IMR-90 (cell line): ENCODE data around the gene CCDC51. TPM values are rescaled to one million over a fixed set of nuclear protein-coding genes. Genes with fewer than 3 reads are reported as not detected.

ENCODE experiments used
- ATAC-seq: fragments of 200-7000 bp; cut with Tn5 transposase; 2 replicates; pipeline ENCODE4 v1.9.1; 2020; ENCODE audit warnings: low read depth, mild to moderate bottlenecking, moderate library complexity
- BruUV-seq: library from RNA; stranded (reverse); fragments of 400-500 nt; replicated peaks from 2 replicates; lab custom pipeline; 2021; lab: Mats Ljungman, UMichigan
- CTCF ChIA-PET: fragments of 300-600 bp; formaldehyde crosslinking; extraction: SDS; loops from one replicate; lab custom pipeline; 2021; ENCODE audit warnings: antibody characterized with exemption; lab: Yijun Ruan, JAX
- POLR2A ChIA-PET: fragments of 300-600 bp; sonication (Branson Sonifier 250); formaldehyde crosslinking; loops from one replicate; lab custom pipeline; 2022; ENCODE audit warnings: antibody characterized with exemption; ENCODE audit not compliant: unreplicated experiment; lab: Charles Lee
- DNase-seq: peaks from one replicate; pipeline ENCODE4 v3.0.0; 2013
- H2AFZ ChIP-seq: replicated peaks from 2 replicates; pipeline ENCODE3; 2013; ENCODE audit warnings: low read length, mild to moderate bottlenecking; ENCODE audit not compliant: poor library complexity
- H2AK5ac ChIP-seq: 2 replicates; pipeline ENCODE4 v1.6.1; 2013; ENCODE audit warnings: low read depth, low read length, inconsistent platforms
- H2AK9ac ChIP-seq: replicated peaks from 2 replicates; pipeline ENCODE3; 2013; ENCODE audit warnings: mild to moderate bottlenecking, low read depth, low read length, moderate library complexity; ENCODE audit not compliant: poor library complexity
- H2BK120ac ChIP-seq: 2 replicates; pipeline ENCODE4 v1.6.1; 2013; ENCODE audit warnings: low read depth, low read length, inconsistent platforms
- H2BK15ac ChIP-seq: 3 replicates; pipeline ENCODE4 v1.6.1; 2013; ENCODE audit warnings: low read depth, low read length, inconsistent platforms
- H2BK20ac ChIP-seq: 2 replicates; pipeline ENCODE4 v1.6.1; 2013; ENCODE audit warnings: low read depth, mild to moderate bottlenecking, inconsistent platforms, low read length, moderate library complexity
- H2BK5ac ChIP-seq: 2 replicates; pipeline ENCODE4 v1.6.1; 2013; ENCODE audit warnings: mild to moderate bottlenecking, low read depth, low read length, inconsistent platforms; ENCODE audit not compliant: poor library complexity, severe bottlenecking
- H3K14ac ChIP-seq: replicated peaks from 2 replicates; pipeline ENCODE4 v1.6.1; 2013; ENCODE audit warnings: low read depth, low read length, inconsistent platforms
- H3K18ac ChIP-seq: 2 replicates; pipeline ENCODE4 v1.6.1; 2013; ENCODE audit warnings: low read depth, low read length, control low read depth
- H3K23ac ChIP-seq: 2 replicates; pipeline ENCODE4 v1.6.1; 2013; ENCODE audit warnings: low read depth, low read length, inconsistent platforms
- H3K27ac ChIP-seq: 2 replicates; pipeline ENCODE4 v1.5.1; 2013; ENCODE audit warnings: mild to moderate bottlenecking, control low read depth, low read length; ENCODE audit not compliant: insufficient read depth
- H3K27me3 ChIP-seq: 2 replicates; pipeline ENCODE4 v1.6.1; 2013; ENCODE audit warnings: low read length; ENCODE audit not compliant: control insufficient read depth, insufficient read depth
- H3K36me3 ChIP-seq: 2 replicates; pipeline ENCODE4 v1.6.1; 2013; ENCODE audit warnings: low read length, mixed read lengths; ENCODE audit not compliant: control insufficient read depth, insufficient read depth
- H3K4ac ChIP-seq: 2 replicates; pipeline ENCODE4 v1.6.1; 2013; ENCODE audit warnings: low read depth, low read length, inconsistent platforms
- H3K4me1 ChIP-seq: 2 replicates; pipeline ENCODE4 v1.6.1; 2013; ENCODE audit warnings: low read length, mixed read lengths; ENCODE audit not compliant: control insufficient read depth, insufficient read depth
- H3K4me2 ChIP-seq: 2 replicates; pipeline ENCODE4 v1.6.1; 2013; ENCODE audit warnings: low read depth, mild to moderate bottlenecking, control low read depth, low read length, moderate library complexity
- H3K4me3 ChIP-seq: 2 replicates; pipeline ENCODE4 v1.5.1; 2013; ENCODE audit warnings: low read depth, mild to moderate bottlenecking, control low read depth, low read length, moderate library complexity; ENCODE audit not compliant: insufficient read depth
- H3K56ac ChIP-seq: 2 replicates; pipeline ENCODE4 v1.6.1; 2013; ENCODE audit warnings: low read length, inconsistent platforms; ENCODE audit not compliant: insufficient read depth; ENCODE audit errors: extremely low read depth
- H3K79me1 ChIP-seq, 2 experiments: 2 replicates each; pipeline ENCODE4 v1.6.1; 2013; ENCODE audit warnings: low read length in 2 of 2, inconsistent platforms in 1 of 2, low read depth in 1 of 2
- H3K9ac ChIP-seq: 2 replicates; pipeline ENCODE4 v1.6.1; 2013; ENCODE audit warnings: low read depth, low read length, control low read depth
- H3K9me1 ChIP-seq: 2 replicates; pipeline ENCODE4 v1.6.1; 2013; ENCODE audit warnings: low read length, inconsistent platforms; ENCODE audit not compliant: insufficient read depth
- H3K9me3 ChIP-seq: 2 replicates; pipeline ENCODE4 v1.6.1; 2013; ENCODE audit warnings: low read length; ENCODE audit not compliant: control insufficient read depth, insufficient read depth
- H4K20me1 ChIP-seq: 2 replicates; pipeline ENCODE4 v1.6.1; 2013; ENCODE audit warnings: low read length, inconsistent platforms; ENCODE audit not compliant: insufficient read depth
- H4K5ac ChIP-seq: 2 replicates; pipeline ENCODE4 v1.6.1; 2013; ENCODE audit warnings: mild to moderate bottlenecking, low read depth, low read length, control low read depth
- H4K8ac ChIP-seq, 2 experiments: 2 replicates each; pipeline ENCODE4 v1.6.1; 2013; ENCODE audit warnings: low read depth in 2 of 2, low read length in 2 of 2, control low read depth in 1 of 2, inconsistent platforms in 1 of 2
- H4K91ac ChIP-seq: 2 replicates; pipeline ENCODE4 v1.6.1; 2013; ENCODE audit warnings: low read depth, low read length, inconsistent platforms; ENCODE audit not compliant: insufficient read depth
- CEBPB ChIP-seq: IDR thresholded peaks from 2 replicates; pipeline ENCODE4 v1.6.1; 2012; ENCODE audit warnings: low read depth, low read length, improper control_type of control experiment
- CHD1 ChIP-seq: IDR thresholded peaks from 2 replicates; pipeline ENCODE4 v1.6.1; 2012; ENCODE audit warnings: low read depth, low read length, improper control_type of control experiment
- FOS ChIP-seq: fragments of 150-350 bp; IDR thresholded peaks from 2 replicates; pipeline ENCODE4 v1.6.1; 2016; ENCODE audit warnings: low read depth, low read length
- MAFK ChIP-seq: IDR thresholded peaks from 2 replicates; pipeline ENCODE4 v1.6.1; 2012; ENCODE audit warnings: low read depth, low read length, improper control_type of control experiment
- MXI1 ChIP-seq: IDR thresholded peaks from 2 replicates; pipeline ENCODE4 v1.6.1; 2012; ENCODE audit warnings: low read depth, mild to moderate bottlenecking, low read length, moderate library complexity, borderline replicate concordance
- POLR2A ChIP-seq: IDR thresholded peaks from 2 replicates; pipeline ENCODE4 v1.6.1; 2012; ENCODE audit warnings: mild to moderate bottlenecking, low read depth, low read length
- RAD21 ChIP-seq: IDR thresholded peaks from 2 replicates; pipeline ENCODE4 v1.6.1; 2012; ENCODE audit warnings: low read length, improper control_type of control experiment
- RCOR1 ChIP-seq: IDR thresholded peaks from 2 replicates; pipeline ENCODE4 v1.6.1; 2012; ENCODE audit warnings: mild to moderate bottlenecking, low read length, improper control_type of control experiment; ENCODE audit not compliant: insufficient replicate concordance
- WGBS, 2 experiments: methylation state at CpG; one replicate each; pipeline versions ENCODE4 v1.1.5 to v1.1.7; 2013; ENCODE audit warnings: missing lambda C conversion rate in 2 of 2; ENCODE audit not compliant: insufficient read length in 1 of 2; ENCODE audit errors: extremely low coverage in 2 of 2; 5-methylcytosine and 5-hydroxymethylcytosine counted together
- dilution Hi-C: fragments of 300-500 bp; cut with HindIII; formaldehyde crosslinking; loops from one replicate; pipeline ENCODE4 v1.14.3; 2018; ENCODE audit warnings: low sequenced_read_pairs; ENCODE audit not compliant: unreplicated experiment
- in situ Hi-C: fragments of 300-500 bp; cut with MboI; formaldehyde crosslinking; loops from 3 replicates; pipeline ENCODE4 v1.14.3; 2019; ENCODE audit warnings: low sequenced_read_pairs, inconsistent platforms, mixed read lengths
- intact Hi-C: fragments of 100-400 bp; cut with micrococcal nuclease; formaldehyde crosslinking; loops from 2 replicates; pipeline ENCODE4 v1.10.0; 2022
- polyA plus RNA-seq, 3 experiments: library from polyadenylated mRNA; depleted of rRNA; stranded (reverse); fragments of >200 nt; gene quantifications; 2 replicates each; pipeline ENCODE4 v1.2.3, GENCODE V29; 2012; ENCODE audit warnings: low replicate concordance in 1 of 3
- total RNA-seq: library from RNA; depleted of rRNA; stranded (reverse); fragments of >200 nt; gene quantifications from 2 replicates; pipeline ENCODE4 v1.2.3, GENCODE V29; 2012
- TF ChIP-seq, protein P1 (sequence below): fragments of 150-350 bp; IDR thresholded peaks from 2 replicates; pipeline ENCODE4 v1.6.1; 2017; ENCODE audit warnings: mild to moderate bottlenecking, antibody characterized with exemption, low read length, low read depth
- TF ChIP-seq, protein P2 (sequence below): conservative IDR thresholded peaks from 2 replicates; pipeline ENCODE4 v1.5.1; 2012; ENCODE audit warnings: mild to moderate bottlenecking, low read depth, low read length, improper control_type of control experiment

Gene CCDC51
- total and polyA plus RNA-seq, 2 of the 4 experiments (the other 2 are of a cell fraction), result 11.0 to 16.1 TPM

GRCh38 chr3:48414376-48415250 is 25.3 kb downstream of the CCDC51 start (continued):
- no peak for TF ChIP-seq CHD1
- TF ChIP-seq RCOR1, result no peak
- no peak for TF ChIP-seq CEBPB
- no peak for TF ChIP-seq MXI1
- no peak for TF ChIP-seq FOS
- no peak for TF ChIP-seq POLR2A

- BruUV-seq, result no TSS peak
- DNase-seq (no peak), ATAC-seq (no peak)
- dilution Hi-C loops (no loop called here), intact Hi-C loops (no loop called here), in situ Hi-C loops (no loop called here)
- H3K14ac ChIP-seq, result no peak overlapping the region
- no peaks in the 10 kb centered on the region for H3K27me3 ChIP-seq
- no peak for TF ChIP-seq MAFK
- no peak for TF ChIP-seq MXI1
- TF ChIP-seq RAD21, result no peak
- TF ChIP-seq, protein P1, sequence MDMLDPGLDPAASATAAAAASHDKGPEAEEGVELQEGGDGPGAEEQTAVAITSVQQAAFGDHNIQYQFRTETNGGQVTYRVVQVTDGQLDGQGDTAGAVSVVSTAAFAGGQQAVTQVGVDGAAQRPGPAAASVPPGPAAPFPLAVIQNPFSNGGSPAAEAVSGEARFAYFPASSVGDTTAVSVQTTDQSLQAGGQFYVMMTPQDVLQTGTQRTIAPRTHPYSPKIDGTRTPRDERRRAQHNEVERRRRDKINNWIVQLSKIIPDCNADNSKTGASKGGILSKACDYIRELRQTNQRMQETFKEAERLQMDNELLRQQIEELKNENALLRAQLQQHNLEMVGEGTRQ, result no peak
- TF ChIP-seq POLR2A, result no peak
- TF ChIP-seq, protein P2, sequence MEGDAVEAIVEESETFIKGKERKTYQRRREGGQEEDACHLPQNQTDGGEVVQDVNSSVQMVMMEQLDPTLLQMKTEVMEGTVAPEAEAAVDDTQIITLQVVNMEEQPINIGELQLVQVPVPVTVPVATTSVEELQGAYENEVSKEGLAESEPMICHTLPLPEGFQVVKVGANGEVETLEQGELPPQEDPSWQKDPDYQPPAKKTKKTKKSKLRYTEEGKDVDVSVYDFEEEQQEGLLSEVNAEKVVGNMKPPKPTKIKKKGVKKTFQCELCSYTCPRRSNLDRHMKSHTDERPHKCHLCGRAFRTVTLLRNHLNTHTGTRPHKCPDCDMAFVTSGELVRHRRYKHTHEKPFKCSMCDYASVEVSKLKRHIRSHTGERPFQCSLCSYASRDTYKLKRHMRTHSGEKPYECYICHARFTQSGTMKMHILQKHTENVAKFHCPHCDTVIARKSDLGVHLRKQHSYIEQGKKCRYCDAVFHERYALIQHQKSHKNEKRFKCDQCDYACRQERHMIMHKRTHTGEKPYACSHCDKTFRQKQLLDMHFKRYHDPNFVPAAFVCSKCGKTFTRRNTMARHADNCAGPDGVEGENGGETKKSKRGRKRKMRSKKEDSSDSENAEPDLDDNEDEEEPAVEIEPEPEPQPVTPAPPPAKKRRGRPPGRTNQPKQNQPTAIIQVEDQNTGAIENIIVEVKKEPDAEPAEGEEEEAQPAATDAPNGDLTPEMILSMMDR, result no peak
- no peak overlapping the region for H3K9ac ChIP-seq
- H3K4ac ChIP-seq, result no peak overlapping the region
- ChIA-PET CTCF (interaction anchor here (1.3 kb wide), 1 partner anchor 23 kb away, joined by 4 read pairs; no protein-coding TSS in a partner anchor), POLR2A (no interaction called here)
- H3K9me3 ChIP-seq, result no peaks in the 10 kb centered on the region
- H3K79me1 ChIP-seq, result no peaks in the 10 kb centered on the region
- H3K56ac ChIP-seq, result no peak overlapping the region
- no peak overlapping the region for H2AFZ ChIP-seq
- no peak overlapping the region for H3K18ac ChIP-seq
- no peaks in the 10 kb centered on the region for H3K9me1 ChIP-seq
- H4K20me1 ChIP-seq, result no peaks in the 10 kb centered on the region; the same call in 1 of the 2 replicates
- no peak overlapping the region for H2BK15ac ChIP-seq
- H3K4me2 ChIP-seq, result no peak overlapping the region
- H2BK20ac ChIP-seq, result no peak overlapping the region
- no peak overlapping the region for H2AK5ac ChIP-seq
- H3K4me1 ChIP-seq, result no peaks in the 10 kb centered on the region
- H4K8ac ChIP-seq, result no peak overlapping the region
- no peak overlapping the region for H2BK120ac ChIP-seq
- H2AK9ac ChIP-seq, result no peak overlapping the region
- no peak overlapping the region for H3K27ac ChIP-seq
- H3K4me3 ChIP-seq, result no peak overlapping the region
- no peak overlapping the region for H3K23ac ChIP-seq
- WGBS, 2 experiments, result 95% methylated on average over 11 of the region's 14 CpGs; no CpG with 5 or more reads in 1 of the 2 experiments
- H4K5ac ChIP-seq, result no peak overlapping the region
- no peak overlapping the region for H4K91ac ChIP-seq
- no peak overlapping the region for H2BK5ac ChIP-seq
- peaks cover 77% of the 10 kb centered on the region for H3K36me3 ChIP-seq
Observed at GRCh38 chr3:48413611-48414010, 26.3 kb downstream of the CCDC51 start.
